GM21367 (cell line): ENCODE data around the gene KLK13.

Source experiments
- ATAC-seq: cut with Tn5 transposase; IDR thresholded peaks from one replicate; pipeline ENCODE4 v1.9.1; 2021; ENCODE audit not compliant: unreplicated experiment

KLK13 gene

DNA sequence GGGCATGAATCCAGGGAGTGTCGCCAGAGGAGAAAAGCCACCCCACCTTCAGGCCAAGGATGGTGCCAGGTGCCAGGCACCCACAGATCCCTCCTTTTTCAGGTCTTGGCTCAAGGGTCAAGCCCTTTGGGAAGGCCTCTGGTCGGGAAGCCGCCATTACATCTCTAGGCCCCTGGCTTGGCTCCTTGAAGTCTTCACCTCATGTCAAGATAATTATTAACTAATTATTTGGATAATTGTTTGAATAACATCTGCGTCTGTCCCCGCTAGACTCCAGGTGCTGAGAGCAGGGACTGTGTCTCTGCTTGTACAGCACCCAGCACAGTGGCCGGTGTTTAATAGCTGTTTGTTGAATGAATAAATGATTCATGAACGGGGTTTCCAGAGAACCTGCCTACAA lies 1.2 kb downstream of the KLK13 start:
- ATAC-seq: no peak

DNA sequence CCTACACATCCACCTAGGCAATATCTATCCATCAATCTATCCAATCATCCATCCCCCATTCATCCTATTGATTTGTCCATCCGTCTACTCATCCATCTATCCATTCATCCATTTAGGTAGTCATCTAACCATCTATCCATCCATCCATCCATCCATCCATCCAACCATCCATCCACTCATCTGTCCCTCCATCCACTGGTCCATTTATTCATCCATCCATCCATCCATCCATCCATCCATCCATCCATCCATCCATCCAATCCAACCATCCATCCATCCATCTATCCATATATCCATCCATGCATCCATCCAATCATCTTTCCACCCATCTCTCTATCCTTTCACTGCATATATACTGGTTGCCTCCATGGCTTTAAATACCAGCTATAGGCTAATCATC lies 3.9 kb downstream of the KLK13 start:
- ATAC-seq: no peak

DNA sequence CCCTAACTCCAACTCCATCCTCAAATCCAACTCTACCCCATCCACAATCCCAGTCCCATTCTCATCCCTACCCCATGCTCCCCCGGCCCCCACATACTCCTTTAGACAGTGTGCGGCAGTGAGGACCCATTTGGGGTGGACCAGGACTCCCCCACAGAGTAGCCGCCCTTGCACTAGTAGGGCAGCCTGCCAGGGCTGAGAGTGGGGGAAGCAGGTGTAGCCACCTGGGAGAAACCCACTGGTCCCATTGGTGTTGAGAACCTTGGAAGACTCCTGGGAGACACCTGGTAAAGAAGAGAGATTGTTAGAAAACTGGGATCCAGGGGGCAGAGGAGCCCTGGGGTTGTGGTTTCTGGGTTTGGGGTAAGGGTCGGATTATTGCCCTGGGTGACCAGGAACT lies 4.6 kb downstream of the KLK13 start:
- no peak for ATAC-seq

DNA sequence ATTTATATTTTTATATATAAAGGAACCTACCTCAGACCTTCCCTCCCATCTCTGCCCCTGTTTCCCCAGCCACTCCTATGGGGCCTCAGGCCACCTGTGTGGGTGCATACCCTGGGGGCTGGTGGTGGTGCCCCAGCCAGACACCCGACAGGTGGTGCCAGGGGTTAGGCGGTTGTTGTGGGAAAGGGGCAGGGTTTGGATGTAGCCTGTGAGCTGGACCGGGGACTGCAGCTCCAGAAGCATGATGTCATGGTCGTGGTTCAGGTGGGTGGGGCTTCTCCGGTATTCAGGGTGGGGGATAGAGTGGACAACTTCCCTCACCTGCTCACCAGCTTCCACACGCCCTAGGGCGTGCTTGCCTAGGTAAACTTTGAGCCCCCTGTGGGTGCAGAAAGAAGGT lies 5.2 kb downstream of the KLK13 start:
- ATAC-seq: no peak

DNA sequence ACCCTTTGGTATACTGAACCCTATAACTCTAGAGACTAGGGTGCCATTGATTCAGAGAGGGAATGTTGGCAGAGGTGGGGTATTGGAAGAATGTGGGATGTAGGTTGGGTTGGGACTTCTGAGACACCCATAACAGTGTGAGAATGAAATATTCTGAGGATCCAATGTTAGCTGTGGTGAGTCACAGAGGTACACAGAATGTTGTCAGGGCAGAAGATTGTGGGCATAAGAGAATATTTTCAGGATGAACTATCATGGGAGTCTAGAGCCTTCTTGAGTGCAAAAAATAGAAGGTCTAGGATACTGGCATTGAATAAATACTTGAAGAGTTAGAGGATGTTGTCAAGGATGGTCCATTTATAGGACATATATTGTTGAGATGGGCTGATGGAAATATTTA lies 9.0 kb downstream of the KLK13 start:
- no peak for ATAC-seq

DNA sequence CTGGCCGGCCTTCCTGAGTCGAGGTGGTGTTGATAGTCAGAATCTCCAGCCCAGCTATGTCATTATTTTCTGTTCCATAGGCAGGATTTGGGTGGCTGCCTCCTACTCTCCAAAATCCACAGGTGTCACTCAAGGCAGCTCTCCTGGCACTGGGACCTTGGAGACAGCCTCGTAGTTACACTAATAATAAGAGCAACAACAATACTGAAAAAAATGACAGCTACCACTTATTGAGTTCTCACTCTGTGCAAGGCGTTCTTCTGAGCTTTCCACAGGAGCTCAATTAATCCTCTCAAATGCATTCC lies 17.9 kb downstream of the KLK13 start:
- ATAC-seq: no peak

DNA sequence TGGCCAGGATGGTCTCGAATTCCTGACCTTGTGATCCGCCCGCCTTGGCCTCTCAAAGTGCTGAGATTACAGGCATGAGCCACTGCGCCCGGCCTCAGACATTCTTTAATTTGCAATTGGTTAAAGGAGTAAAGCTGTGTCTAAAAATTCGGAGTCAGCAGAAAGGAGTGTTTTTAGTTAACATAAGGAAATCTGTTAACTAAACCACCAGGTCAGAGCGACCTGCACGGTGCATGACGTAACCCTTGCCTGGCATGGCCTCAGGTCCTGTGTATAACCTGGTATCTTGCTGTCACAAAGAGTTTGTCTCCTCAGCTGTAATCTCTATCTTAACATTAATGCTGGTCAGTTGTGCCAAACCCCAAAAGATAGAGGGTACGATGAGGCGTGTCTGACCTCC lies 20.6 kb downstream of the KLK13 start:
- ATAC-seq: no peak

DNA sequence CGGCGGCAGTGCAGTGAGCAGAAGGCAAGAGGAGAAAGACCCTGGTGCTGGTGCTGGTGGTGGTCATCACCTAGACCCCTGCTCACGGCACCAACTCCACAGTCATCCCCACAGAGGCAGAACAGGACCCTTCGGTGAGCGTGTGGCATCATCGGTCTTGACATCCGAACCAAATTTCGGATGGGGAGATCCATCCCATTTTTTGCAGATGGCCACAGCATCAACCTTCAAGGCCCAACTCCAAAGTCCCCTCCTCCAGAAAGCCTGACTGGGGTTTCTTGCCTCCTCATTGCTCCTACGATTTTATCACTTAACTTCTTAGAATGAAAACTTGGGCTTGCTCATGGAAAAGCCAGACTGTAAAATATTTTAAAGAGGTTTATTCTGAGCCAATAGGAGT lies 21.4 kb downstream of the KLK13 start:
- ATAC-seq: no peak

DNA sequence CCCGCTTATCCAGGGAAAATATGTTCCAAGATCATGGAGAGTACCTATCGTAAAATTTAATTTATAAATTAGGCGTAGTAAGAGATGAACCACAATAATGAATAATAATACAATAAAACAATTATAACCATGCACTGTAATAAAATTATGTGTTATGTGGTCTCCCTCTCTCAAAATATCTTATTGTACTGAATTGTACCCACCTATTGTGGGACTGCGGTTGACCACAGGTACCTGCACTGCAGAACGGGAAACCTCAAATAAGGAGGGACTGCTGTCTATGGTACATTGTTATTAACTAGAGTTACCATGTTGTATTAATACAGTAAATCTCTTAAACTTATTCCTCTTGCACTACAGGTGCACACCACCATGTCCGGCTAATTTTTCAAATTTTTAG lies 24.7 kb downstream of the KLK13 start:
- no peak for ATAC-seq

DNA sequence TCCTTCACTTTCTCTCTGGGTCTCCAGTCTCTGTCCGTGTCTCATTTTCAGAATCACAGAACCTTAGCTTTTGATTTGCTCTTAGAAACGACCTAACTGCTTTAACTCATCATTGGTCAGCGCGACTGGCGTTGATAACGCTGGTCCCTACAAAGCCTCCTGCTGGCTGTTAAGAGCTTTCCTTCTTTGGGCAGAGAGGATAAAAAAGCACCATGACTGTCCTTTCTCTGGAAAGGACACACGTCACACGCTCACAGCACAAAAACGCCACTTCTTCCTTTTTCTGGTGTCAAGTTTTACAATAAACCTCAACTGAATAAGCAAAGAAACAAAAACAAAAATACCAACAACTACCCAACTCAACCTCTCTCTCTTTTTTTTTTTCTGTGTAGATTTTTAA lies 28.4 kb downstream of the KLK13 start:
- no peak for ATAC-seq

DNA sequence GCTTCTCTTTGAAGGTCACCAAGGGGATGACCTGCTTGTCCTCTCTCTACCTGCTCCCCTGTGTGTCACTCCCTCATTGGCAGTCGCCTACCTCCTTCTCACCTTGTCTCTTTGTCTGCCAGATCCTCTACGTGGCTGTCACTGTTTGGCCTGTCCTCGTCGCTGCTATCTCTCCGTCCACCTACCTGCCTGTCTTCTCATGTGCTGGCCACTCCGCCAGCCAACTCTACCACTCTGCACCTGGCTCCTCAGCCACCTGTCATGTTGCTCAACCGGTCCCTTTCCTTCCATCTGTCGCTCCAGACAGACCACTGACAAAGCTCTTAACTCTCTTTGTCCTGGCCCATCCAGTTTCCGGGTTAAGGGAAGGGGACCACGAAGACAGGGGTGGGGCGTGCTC lies 30.2 kb downstream of the KLK13 start, which contains the start of gene KLK12:
KLK12 (minus strand) TSS at position 299 of the 400 bp plus-strand sequence. CDS start 381 bp downstream, outside the sequence.
- no peak for ATAC-seq

DNA sequence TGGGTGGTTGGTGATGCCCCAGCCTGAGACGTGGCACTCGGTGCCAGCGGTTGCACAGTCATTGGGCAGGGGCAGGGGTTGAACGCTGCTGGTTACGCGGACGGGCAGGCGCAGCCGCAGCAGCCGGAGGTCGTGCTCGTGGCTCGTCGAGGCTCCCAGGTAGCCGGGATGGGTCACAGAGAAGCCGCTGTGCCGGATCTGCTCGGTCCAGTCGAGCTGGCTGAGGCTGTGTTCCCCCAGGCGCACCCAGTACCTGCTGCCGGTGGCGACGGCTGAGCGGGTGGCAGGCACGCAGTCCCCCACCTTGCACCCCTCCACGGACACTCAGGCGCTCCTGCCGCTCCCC lies 33.0 kb downstream of the KLK13 start:
- no peak for ATAC-seq

DNA sequence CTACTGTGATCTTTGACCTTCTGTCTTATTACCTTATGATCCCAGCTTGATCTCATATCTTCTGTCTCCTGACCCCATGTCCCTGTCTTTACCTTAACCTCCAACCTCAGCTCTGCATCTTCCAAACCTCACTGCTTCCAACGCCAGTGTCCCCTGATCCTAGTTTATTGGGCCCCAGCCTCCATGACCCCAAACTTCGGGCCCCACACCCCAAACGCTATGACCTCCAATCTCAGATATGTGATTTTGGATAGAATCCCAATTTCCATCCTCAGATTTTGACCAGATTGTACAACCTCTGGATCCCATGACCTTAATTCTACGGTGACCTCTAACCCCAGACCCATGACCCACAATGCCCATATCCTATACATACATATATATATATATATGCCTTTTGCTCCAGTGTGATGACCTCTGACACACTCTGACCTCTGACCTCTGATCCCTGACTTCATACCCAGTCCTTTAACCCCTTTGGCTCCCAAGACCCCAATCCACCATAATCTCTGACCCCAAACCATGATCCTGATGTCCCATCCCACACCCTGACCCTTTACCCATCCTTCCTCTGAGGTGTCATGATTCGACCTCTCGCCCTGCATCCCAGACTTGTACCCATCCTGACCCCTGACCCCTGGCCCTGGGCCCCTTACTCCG lies 33.5 kb downstream of the KLK13 start:
- no peak for ATAC-seq

DNA sequence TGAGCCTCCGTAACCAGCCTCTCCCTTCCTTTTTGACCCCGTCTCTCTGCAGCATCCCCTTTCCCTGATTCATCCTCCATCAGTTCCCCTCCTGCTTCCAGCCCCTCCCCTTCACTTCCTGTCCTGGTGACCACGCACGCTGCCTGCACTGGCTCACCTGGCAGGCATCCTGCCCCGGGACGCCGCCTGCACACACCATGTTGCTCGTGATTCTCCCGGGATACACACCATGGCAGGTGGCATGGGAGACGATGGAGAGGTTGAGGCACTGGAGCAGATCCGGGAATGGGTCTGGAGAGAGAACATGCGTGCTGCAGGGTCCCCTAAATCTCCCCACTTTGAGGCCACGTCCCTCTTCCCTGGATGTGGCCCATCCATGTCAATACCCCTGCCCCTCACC lies 34.3 kb downstream of the KLK13 start:
- no peak for ATAC-seq

DNA sequence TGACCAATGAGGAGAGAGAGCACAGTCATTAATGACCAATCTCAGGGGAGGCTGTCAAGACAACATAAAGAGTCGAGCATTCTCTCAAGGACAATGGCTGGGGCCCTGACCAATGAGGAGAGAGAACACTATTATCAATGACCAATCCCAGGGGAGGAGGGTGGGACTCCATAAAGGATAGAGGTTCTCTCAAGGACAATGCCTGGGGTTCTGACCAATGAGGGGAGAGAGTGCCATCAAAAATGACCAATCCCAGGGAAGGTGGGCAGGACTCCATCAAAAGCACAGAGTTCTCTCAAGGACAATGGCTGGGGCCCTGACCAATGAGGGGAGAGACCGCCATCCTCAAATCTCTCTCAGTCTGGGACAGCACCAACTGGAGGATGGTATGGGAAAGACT lies 35.2 kb downstream of the KLK13 start:
- no peak for ATAC-seq

DNA sequence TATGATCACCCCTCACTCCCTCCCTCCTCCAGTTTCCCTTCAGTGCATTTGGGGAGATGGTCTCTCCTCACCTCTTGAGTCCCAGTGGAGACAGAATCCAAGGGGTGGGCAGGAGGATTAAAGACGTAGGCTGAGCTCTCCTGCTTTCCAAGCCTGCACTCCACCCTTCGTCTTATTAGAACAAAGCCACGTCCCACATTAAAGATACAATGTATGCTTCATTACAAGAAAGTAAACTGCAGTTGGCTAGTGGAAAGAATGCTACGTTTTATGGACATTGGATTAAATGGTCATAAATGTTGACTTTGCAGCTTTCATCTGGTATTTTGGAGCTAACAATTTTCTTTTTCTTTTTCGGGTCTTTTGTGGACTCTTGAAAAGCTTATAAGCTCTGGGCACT lies 37.0 kb downstream of the KLK13 start:
- ATAC-seq: no peak

DNA sequence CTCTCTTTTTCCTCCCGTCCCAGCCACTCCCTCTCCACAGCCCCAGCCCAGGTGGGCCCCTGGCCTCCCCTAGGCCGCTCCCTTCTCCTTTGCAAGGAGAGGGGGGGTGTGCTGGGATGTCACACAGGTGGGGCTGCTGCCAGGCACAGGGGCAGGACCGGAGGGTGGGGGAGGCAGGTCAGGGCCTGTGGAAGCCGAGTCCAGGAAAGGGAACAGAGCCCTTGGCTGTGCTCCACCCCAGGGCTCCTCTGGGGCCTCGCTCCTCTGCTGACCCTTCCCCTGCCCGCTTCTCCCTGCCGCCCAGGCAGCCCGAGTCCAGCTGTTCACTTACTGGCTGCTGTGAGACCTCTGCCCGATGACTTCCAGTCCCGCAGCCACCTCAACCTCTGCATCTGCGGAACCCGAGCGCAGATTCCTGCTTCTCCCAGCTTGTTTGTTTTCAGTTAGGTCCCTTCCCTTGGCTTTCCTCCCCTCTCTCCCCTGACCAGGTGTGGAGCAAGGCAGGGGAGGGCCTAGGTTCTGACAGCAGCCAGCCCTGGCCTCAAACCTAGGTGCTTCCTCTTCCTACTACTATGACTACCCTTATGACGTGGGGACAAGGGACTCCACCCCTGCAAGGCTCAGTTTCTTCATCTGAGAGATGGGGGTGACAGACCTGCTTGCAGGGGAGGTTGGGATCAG lies 37.6 kb downstream of the KLK13 start:
- ATAC-seq: no peak

DNA sequence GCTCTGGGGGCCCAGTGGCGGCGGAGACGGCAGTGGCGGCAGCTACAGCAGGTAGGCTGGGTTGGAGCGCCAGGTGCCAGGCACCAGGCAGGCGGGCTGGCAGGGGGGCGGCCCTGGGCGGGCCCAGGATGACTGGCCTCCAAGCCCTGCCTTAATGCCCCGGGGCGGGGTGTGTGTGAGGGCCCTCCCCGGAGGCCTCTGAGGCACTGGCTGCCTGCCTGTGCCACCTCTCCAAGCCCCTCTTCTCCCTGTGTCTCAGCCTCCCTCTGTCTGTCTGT lies 38.4 kb downstream of the KLK13 start, which contains the start of gene KLK11:
KLK11 (minus strand) TSS at position 63 of the 278 bp plus-strand sequence. CDS start 985 bp downstream, outside the sequence.
- no peak for ATAC-seq

DNA sequence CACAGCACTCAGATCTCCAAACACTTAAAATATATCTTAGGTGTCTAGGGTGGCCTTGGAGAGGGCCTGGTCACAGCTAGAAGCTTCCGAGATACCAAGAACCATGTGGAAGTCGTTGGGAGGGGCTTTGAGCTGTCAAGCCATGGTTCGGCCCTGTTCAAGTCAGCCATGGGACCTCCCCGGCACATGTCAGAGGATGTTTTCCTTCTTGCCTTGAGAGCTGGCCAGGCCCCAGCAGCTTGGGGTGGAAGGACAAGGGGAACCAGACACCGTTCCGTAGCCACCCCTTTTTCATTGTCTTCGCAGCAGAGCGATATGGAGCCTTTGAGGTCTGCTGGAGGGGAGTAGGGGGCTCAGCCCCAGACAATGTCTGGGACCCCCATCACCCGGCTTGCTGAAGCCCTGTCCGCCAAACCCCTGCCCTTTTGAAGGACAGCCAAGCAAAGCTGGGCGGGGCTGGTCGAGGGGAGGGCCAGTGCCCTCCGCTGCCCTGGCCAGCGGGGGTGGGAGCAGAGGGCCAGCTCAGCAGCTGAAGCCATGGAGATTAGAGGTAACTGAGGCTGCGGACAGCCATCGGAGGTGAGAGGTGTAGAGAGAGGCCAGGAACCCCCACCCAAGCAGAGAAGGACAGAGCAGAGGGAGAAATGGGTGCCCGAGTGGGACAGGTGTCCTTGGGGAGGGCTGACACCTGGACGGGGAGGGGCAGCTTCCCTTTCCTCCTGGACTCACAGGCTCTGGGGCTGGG lies 38.9 kb downstream of the KLK13 start:
- ATAC-seq: no peak

DNA sequence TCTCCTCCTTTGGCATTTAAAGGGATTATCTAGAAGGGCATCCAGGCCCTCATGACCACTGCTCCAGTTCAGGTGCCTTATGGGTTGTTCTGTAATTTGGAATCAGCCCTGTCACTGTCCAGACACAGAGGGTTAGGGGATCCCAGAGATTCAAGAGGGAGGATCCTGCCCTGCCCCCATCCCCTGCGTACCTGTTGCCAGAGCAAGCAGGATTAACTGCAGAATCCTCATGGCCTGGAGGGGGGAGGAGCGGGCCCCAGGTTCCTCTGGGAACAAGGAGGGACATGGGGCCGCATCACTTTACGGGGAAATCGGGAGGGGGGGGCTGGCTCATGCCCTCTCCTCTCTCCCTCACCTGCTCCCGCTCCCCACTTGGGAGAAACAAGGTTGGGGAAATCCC lies 39.5 kb downstream of the KLK13 start:
- ATAC-seq: no peak

DNA sequence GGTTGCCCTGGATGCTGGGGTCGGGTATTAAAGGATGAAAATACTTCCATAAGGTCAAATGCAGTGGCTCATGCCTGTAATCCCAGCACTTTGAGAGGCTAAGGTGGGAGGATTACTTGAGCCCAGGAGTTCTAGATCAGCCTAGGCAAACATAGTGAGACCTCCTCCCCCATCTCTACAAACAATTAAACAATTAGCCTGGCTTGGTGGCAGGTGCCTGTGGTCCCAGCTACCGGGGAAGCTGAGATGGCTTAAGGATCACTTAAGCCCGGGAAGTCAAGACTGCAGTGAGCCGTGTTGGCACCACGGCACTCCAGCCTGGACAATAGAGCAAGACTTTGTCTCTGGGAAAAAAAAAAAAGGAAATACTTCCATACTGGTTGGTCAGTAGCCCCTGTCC lies 40.0 kb downstream of the KLK13 start:
- no peak for ATAC-seq

DNA sequence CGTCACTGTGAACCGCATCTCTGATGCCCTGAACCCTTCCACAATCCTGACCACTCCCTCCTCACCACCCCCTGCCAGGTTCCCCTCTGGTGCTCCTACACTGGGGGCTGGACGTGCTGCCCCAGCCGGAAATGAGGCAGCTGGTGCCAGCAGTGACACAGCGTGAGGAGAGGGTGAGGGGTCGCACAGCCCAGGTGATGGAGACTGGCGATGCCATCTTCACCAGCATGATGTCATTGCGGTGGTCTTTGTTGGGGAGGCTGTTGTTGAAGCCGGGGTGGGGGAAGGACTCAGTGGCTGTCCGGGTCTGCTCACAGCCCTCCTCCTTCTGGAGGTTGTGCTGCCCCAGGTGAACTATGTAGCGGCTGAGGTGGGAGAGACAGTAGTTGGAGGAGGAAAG lies 40.9 kb downstream of the KLK13 start:
- ATAC-seq: no peak

DNA sequence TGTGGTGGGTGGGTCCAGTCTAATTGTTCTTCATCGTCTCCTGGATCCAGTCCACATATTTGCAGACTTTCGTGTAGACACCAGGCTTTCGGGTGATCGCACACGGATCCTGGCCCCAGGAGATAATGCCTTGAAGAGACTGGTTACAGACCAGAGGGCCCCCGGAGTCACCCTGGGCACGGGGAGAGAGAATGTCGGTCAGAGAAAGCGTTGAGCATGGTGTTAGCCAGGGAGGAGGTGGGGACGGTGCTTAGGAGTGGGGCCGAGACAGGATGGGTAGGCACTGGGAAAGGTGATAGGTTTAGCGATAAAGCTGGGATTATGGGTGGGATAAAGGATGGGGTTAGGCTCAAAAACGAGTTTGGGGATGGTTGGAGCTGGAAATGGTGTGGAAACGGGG lies 42.4 kb downstream of the KLK13 start:
- ATAC-seq: no peak
